ENCODE data around the gene NELL1. TPM values are rescaled to one million over a fixed set of nuclear protein-coding genes. Genes with fewer than 3 reads are reported as not detected.

NELL1 gene
- total RNA-seq, 1 experiment from 2014 or later: not detected

- POLR2A ChIA-PET (ENCODE audit: unreplicated experiment): no interaction called here
- CTCF ChIA-PET: no interaction called here
- Histone ChIP-seq H3K9me2 (replicated peaks; ENCODE audit: low read length) (no peaks in the 10 kb centered on the region), H3K27ac (ENCODE audit: low read length) (no peak overlapping the region), H3K4me3 (ENCODE audit: low read length) (no peak overlapping the region), H3K4me2 (ENCODE audit: low read length) (no peak overlapping the region), H3K36me3 (ENCODE audit: low read depth, low read length) (no peaks in the 10 kb centered on the region), H3K4me1 (ENCODE audit: insufficient read depth, low read length) (no peaks in the 10 kb centered on the region), H3K79me2 (ENCODE audit: low read length) (no peaks in the 10 kb centered on the region), H4K20me1 (ENCODE audit: low read length) (no peaks in the 10 kb centered on the region), H2AFZ (ENCODE audit: low read length) (no peak overlapping the region), H3K9ac (ENCODE audit: low read length) (no peak overlapping the region), H3K9me3 (ENCODE audit: low read length) (peaks cover 14% of the 10 kb centered on the region; the same call in 1 of the 2 replicates), H3K27me3 (ENCODE audit: low read length) (no peaks in the 10 kb centered on the region), H3F3A (ENCODE audit: low read length, unreplicated experiment) (no peaks in the 10 kb centered on the region)
- no TSS peak for BruUV-seq (replicated peaks)
- no peak for TF ChIP-seq CTCF (conservative IDR thresholded peaks at IDR 0.05; ENCODE audit: low read depth, low read length)
- no peak for TF ChIP-seq EZH2 (IDR thresholded peaks at IDR 0.05; ENCODE audit: low read length, unreplicated experiment)
- no peak for TF ChIP-seq EZH2phosphoT487 (IDR thresholded peaks at IDR 0.05; ENCODE audit: borderline replicate concordance, low read length)
- intact Hi-C loops (cut with micrococcal nuclease): no loop called here
- no peak for ATAC-seq
- DNase-seq: no peak
These were observed 728.8 kb downstream of the NELL1 start for GRCh38 chr11:21398195-21398594.

GRCh38 chr11:21401496-21401895 lies 732.1 kb downstream of the NELL1 start:
- H3K9me2 ChIP-seq (replicated peaks; ENCODE audit: low read length): no peaks in the 10 kb centered on the region
- no peak overlapping the region for H3K27ac ChIP-seq (ENCODE audit: low read length)
- ChIA-PET POLR2A (ENCODE audit: unreplicated experiment) (no interaction called here), CTCF (no interaction called here)
- BruUV-seq (replicated peaks): no TSS peak
- ATAC-seq (no peak), DNase-seq (no peak)
- TF ChIP-seq EZH2phosphoT487 (IDR thresholded peaks at IDR 0.05; ENCODE audit: borderline replicate concordance, low read length): no peak
- no peak for TF ChIP-seq CTCF (conservative IDR thresholded peaks at IDR 0.05; ENCODE audit: low read depth, low read length)
- no peak for TF ChIP-seq EZH2 (IDR thresholded peaks at IDR 0.05; ENCODE audit: low read length, unreplicated experiment)
- H3K27me3 ChIP-seq (ENCODE audit: low read length): no peaks in the 10 kb centered on the region
- H3K4me1 ChIP-seq (ENCODE audit: insufficient read depth, low read length): no peaks in the 10 kb centered on the region
- H3K4me2 ChIP-seq (ENCODE audit: low read length): no peak overlapping the region
- H4K20me1 ChIP-seq (ENCODE audit: low read length): no peaks in the 10 kb centered on the region
- H3F3A ChIP-seq (ENCODE audit: low read length, unreplicated experiment): no peaks in the 10 kb centered on the region
- 0 out of 2 replicates have a peak, but pooled peaks cover 6% of the 10 kb centered on the region for H3K9me3 ChIP-seq (ENCODE audit: low read length)
- no peak overlapping the region for H2AFZ ChIP-seq (ENCODE audit: low read length)
- H3K79me2 ChIP-seq (ENCODE audit: low read length): no peaks in the 10 kb centered on the region
- intact Hi-C loops (cut with micrococcal nuclease): no loop called here
- H3K4me3 ChIP-seq (ENCODE audit: low read length): no peak overlapping the region
- H3K9ac ChIP-seq (ENCODE audit: low read length): no peak overlapping the region
- no peaks in the 10 kb centered on the region for H3K36me3 ChIP-seq (ENCODE audit: low read depth, low read length)

GRCh38 chr11:21402274-21402673 lies 732.9 kb downstream of the NELL1 start:
- Histone ChIP-seq H3K79me2 (ENCODE audit: low read length) (no peaks in the 10 kb centered on the region), H3K9ac (ENCODE audit: low read length) (no peak overlapping the region), H3K9me2 (replicated peaks; ENCODE audit: low read length) (no peaks in the 10 kb centered on the region), H2AFZ (ENCODE audit: low read length) (no peak overlapping the region), H3K27me3 (ENCODE audit: low read length) (no peaks in the 10 kb centered on the region), H4K20me1 (ENCODE audit: low read length) (no peaks in the 10 kb centered on the region), H3K27ac (ENCODE audit: low read length) (no peak overlapping the region), H3K4me3 (ENCODE audit: low read length) (no peak overlapping the region), H3K4me1 (ENCODE audit: insufficient read depth, low read length) (no peaks in the 10 kb centered on the region), H3F3A (ENCODE audit: low read length, unreplicated experiment) (no peaks in the 10 kb centered on the region), H3K4me2 (ENCODE audit: low read length) (no peak overlapping the region), H3K9me3 (ENCODE audit: low read length) (no peaks in the 10 kb centered on the region), H3K36me3 (ENCODE audit: low read depth, low read length) (no peaks in the 10 kb centered on the region)
- DNase-seq (no peak), ATAC-seq (no peak)
- TF ChIP-seq EZH2 (IDR thresholded peaks at IDR 0.05; ENCODE audit: low read length, unreplicated experiment) (no peak), CTCF (conservative IDR thresholded peaks at IDR 0.05; ENCODE audit: low read depth, low read length) (no peak), EZH2phosphoT487 (IDR thresholded peaks at IDR 0.05; ENCODE audit: borderline replicate concordance, low read length) (no peak)
- ChIA-PET POLR2A (ENCODE audit: unreplicated experiment) (no interaction called here), CTCF (no interaction called here)
- BruUV-seq (replicated peaks): no TSS peak
- intact Hi-C loops (cut with micrococcal nuclease): no loop called here
